Activated CD4-positive, alpha-beta T cell treated with anti-CD3 and anti-CD28 coated beads, Interleukin-2, amount 10 ng/mL, durations not matched to agents 24 days and 14 days (primary cell): ENCODE data around the gene ADAMTS9. TPM values are rescaled to one million over a fixed set of nuclear protein-coding genes. Genes with fewer than 3 reads are reported as not detected.

Source experiments
- DNase-seq: peaks from one replicate; pipeline ENCODE4 v3.0.0; 2022
- H3K27ac Mint-ChIP-seq: one replicate; pipeline ENCODE4 v1.8.0; 2022; ENCODE audit warnings: mild to moderate bottlenecking, mixed read lengths
- H3K27me3 Mint-ChIP-seq: one replicate; pipeline ENCODE4 v1.8.0; 2022; ENCODE audit warnings: mixed read lengths
- H3K36me3 Mint-ChIP-seq: one replicate; pipeline ENCODE4 v1.8.0; 2022; ENCODE audit warnings: low read depth, mild to moderate bottlenecking, mixed read lengths
- H3K4me1 Mint-ChIP-seq: one replicate; pipeline ENCODE4 v1.8.0; 2021; ENCODE audit warnings: mixed read lengths
- H3K4me3 Mint-ChIP-seq: one replicate; pipeline ENCODE4 v1.8.0; 2022; ENCODE audit warnings: mild to moderate bottlenecking, moderate library complexity, mixed read lengths
- H3K9me3 Mint-ChIP-seq: one replicate; pipeline ENCODE4 v1.8.0; 2021; ENCODE audit warnings: mixed read lengths
- intact Hi-C: fragments of 100-400 bp; cut with micrococcal nuclease; formaldehyde crosslinking; loops from one replicate; pipeline ENCODE4 v1.15.1; 2023
- total RNA-seq: library from RNA; stranded (reverse); gene quantifications from 2 replicates; pipeline ENCODE4 v1.2.3, GENCODE V29; 2022

Gene ADAMTS9, protein sequence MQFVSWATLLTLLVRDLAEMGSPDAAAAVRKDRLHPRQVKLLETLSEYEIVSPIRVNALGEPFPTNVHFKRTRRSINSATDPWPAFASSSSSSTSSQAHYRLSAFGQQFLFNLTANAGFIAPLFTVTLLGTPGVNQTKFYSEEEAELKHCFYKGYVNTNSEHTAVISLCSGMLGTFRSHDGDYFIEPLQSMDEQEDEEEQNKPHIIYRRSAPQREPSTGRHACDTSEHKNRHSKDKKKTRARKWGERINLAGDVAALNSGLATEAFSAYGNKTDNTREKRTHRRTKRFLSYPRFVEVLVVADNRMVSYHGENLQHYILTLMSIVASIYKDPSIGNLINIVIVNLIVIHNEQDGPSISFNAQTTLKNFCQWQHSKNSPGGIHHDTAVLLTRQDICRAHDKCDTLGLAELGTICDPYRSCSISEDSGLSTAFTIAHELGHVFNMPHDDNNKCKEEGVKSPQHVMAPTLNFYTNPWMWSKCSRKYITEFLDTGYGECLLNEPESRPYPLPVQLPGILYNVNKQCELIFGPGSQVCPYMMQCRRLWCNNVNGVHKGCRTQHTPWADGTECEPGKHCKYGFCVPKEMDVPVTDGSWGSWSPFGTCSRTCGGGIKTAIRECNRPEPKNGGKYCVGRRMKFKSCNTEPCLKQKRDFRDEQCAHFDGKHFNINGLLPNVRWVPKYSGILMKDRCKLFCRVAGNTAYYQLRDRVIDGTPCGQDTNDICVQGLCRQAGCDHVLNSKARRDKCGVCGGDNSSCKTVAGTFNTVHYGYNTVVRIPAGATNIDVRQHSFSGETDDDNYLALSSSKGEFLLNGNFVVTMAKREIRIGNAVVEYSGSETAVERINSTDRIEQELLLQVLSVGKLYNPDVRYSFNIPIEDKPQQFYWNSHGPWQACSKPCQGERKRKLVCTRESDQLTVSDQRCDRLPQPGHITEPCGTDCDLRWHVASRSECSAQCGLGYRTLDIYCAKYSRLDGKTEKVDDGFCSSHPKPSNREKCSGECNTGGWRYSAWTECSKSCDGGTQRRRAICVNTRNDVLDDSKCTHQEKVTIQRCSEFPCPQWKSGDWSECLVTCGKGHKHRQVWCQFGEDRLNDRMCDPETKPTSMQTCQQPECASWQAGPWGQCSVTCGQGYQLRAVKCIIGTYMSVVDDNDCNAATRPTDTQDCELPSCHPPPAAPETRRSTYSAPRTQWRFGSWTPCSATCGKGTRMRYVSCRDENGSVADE (N-terminal part only)
- not detected in 2 replicates for total RNA-seq

DNA sequence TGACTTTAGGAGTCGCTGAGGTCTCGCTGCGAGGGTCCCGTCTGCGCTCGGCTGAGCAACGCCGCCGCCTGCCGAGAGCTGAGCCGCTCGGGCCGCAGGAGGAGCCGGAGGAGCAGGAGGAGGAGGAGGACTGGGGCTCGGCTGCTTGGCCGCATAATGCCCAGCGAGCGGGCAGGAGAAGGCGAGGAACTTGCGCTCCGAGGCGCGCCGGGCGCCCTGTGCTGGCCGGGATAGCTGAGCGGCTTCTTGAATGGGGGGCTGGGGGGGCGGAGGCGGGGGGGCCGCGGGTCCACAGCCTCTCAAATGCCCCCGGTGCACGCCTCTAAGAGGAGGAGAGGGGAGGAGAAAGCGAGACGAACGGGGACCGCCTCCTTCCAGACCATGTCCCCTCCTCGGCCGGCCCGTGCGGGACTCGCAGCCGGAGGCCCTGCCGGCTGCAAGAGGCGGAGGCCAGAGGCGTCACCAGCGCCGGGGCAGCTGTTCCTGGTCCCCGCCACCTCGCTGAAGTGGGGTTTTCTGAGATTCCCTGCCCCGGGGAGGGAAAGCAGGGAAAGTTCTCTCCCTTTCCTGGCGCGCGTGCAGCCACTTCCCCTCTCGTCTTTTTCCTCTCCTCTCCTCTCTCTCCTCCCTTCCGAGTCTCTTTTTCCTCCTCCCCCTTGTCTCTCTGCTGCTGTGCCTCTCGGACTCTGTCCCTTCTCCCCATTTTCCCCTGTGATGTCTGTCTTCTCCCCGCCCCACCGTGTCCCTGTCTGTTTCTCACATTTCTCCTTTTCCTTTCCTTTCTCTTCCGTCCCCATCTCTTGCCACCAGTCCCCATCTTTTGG is at the start of gene ADAMTS9:
ADAMTS9 (minus strand) TSS at position 220 of the 824 bp plus-strand sequence. CDS start 343 bp downstream, outside the sequence.
- Mint-ChIP-seq H3K27me3 (peaks cover 45% of the 10 kb centered on the region), H3K4me3 (no peak within 1 kb of the TSS), H3K36me3 (no peaks in the 10 kb centered on the region), H3K4me1 (peaks cover 6% of the 10 kb centered on the region), H3K27ac (no peak within 1 kb of the TSS), H3K9me3 (no peaks in the 10 kb centered on the region)
- intact Hi-C loops, result no loop called here
- DNase-seq, result no peak

DNA sequence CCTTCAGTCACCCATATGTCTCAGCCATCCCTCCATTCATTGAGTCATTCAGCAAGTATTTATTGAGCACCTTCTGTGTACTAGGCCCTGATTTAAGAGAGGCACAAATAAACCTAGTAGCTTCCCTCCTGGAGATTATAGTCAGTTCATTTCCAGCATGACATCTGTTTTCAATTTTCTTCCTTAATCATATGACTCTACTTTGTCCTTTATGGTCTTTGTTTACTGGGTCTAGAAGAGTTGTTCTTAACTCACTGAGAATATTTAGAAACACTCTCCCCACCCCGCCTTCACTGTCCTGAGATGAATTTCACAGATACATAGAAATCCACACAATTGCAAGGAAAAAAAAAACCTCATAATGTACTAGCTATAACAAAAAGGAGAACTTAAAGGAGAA is 44.8 kb upstream of the ADAMTS9 start:
- no peaks in the 10 kb centered on the region for H3K4me1 Mint-ChIP-seq
- intact Hi-C loops, result no loop called here
- no peak overlapping the region for H3K27ac Mint-ChIP-seq
- DNase-seq, result no peak
- H3K27me3 Mint-ChIP-seq, result no peaks in the 10 kb centered on the region
- no peaks in the 10 kb centered on the region for H3K36me3 Mint-ChIP-seq
- no peak overlapping the region for H3K4me3 Mint-ChIP-seq
- H3K9me3 Mint-ChIP-seq, result peaks cover 9% of the 10 kb centered on the region

DNA sequence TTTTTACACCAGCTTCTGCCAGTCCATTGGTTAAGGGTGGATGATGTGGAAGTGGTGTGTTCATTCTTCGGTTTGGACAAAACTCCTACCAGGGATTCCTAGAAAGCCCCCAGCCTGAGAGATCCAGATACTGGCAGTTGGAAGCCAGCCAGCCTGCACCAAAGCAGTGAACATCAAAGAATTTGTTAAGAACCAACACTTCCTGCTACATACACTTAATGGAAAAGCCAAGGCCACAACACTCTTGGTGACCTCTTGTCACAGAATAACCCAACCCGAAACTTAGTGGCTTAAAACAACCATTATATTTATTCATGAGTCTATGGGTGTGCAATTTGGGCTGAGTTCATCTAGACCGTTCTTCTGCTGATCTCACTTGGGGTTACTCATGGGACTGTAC is 42.9 kb upstream of the ADAMTS9 start:
- no peaks in the 10 kb centered on the region for H3K36me3 Mint-ChIP-seq
- H3K9me3 Mint-ChIP-seq, result peaks cover 5% of the 10 kb centered on the region
- no peak overlapping the region for H3K4me3 Mint-ChIP-seq
- H3K27me3 Mint-ChIP-seq, result no peaks in the 10 kb centered on the region
- no peak overlapping the region for H3K27ac Mint-ChIP-seq
- DNase-seq, result no peak
- no peaks in the 10 kb centered on the region for H3K4me1 Mint-ChIP-seq
- intact Hi-C loops, result no loop called here

DNA sequence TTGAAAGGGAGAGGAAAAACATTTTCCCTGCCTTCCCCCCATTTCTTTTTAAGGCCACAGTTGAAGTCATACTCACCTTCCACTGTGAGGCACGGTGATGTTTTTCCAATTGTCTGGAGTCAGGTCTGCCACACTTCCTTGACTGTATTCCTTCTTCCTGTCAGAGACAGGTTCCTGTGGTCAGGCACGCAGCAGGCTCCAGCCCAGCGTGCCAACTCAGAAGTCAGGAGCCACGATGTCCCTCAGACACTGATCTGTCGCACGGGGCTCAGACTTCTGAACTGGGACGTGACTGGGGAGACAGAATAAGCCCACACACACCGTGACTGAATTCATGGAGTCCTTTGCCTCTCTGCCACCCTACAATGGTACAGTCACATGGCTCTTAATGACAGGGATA is 41.2 kb upstream of the ADAMTS9 start:
- DNase-seq, result no peak
- Mint-ChIP-seq H3K9me3 (peaks cover 5% of the 10 kb centered on the region), H3K4me3 (no peak overlapping the region), H3K27me3 (no peaks in the 10 kb centered on the region), H3K27ac (no peak overlapping the region), H3K4me1 (no peaks in the 10 kb centered on the region), H3K36me3 (no peaks in the 10 kb centered on the region)
- intact Hi-C loops, result no loop called here

DNA sequence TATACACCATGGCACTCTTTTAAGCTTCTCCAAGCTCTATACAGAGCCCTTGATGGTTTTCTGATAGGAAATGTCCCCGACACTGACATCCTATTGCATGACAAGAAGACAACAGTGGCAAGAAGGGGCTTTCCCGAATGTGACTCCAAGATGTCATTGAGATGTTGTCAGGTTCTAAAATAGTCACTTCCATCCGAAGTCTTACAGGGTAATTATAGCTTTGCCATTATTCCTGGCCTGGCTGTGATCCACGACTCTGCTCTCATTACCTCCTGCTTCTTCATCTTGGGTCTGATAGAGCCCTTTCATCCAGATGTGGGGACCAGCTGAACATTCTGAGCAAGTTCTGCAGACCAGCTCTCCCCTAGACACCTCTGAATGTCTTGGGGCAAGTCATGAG is 40.6 kb upstream of the ADAMTS9 start:
- H3K36me3 Mint-ChIP-seq, result no peaks in the 10 kb centered on the region
- no peak overlapping the region for H3K27ac Mint-ChIP-seq
- no peak overlapping the region for H3K4me3 Mint-ChIP-seq
- peaks cover 5% of the 10 kb centered on the region for H3K9me3 Mint-ChIP-seq
- H3K27me3 Mint-ChIP-seq, result no peaks in the 10 kb centered on the region
- intact Hi-C loops, result no loop called here
- no peaks in the 10 kb centered on the region for H3K4me1 Mint-ChIP-seq
- no peak for DNase-seq

DNA sequence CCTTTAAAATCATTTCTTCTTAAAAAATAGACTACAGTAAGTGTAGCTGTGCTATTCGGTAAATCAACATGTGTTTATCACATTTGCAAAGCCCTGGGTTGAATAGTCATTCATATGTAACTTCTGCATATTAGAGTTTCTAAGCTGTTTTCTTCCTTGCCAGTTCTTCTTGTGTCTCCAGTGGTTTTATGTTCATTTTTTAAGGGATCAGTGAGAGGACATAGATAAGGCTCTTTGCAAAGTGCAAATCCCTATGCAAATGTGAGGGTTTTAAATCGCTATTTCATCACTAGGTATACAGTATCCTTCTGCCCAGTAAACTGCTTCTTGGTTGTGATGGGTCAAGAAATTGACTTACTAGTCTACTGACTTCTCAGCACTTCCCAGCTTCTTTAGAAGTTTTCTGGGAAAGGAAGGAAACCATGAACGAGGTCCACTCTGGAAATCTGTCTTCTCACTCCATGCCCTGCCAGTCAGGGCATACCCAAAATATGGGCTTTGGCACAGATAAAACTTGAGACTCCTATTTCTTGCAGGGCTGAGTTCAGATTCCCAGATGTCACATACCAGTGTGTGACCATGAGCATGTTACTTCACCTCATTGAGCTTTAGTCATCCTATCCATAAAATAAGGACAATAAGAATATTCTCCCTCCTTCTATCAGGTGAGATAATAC is 38.8 kb upstream of the ADAMTS9 start:
- H3K27ac Mint-ChIP-seq, result no peak overlapping the region
- intact Hi-C loops, result no loop called here
- H3K4me1 Mint-ChIP-seq, result no peaks in the 10 kb centered on the region
- no peaks in the 10 kb centered on the region for H3K36me3 Mint-ChIP-seq
- H3K27me3 Mint-ChIP-seq, result no peaks in the 10 kb centered on the region
- no peak overlapping the region for H3K4me3 Mint-ChIP-seq
- DNase-seq, result no peak
- peaks cover 1% of the 10 kb centered on the region for H3K9me3 Mint-ChIP-seq

DNA sequence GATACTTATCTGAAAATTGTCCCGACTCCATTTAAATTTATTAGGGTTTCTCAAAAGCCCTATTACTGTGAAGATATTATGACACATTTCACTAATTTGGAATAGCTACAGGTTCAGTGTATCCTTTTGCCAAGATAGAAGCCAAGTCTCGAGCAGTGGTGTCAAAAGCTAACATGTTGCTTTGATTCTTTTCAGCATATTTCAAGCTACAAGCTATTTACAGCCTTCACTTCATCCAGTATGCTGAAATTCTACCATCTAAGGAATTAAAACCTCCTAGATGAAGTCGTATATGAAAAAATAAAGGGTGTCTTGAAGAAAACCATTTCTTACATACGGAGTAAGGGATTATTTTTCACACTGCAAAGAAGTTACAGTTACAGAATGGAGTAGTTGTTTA is 31.2 kb upstream of the ADAMTS9 start:
- Mint-ChIP-seq H3K27me3 (no peaks in the 10 kb centered on the region), H3K9me3 (no peaks in the 10 kb centered on the region), H3K4me1 (no peaks in the 10 kb centered on the region), H3K4me3 (no peak overlapping the region), H3K27ac (no peak overlapping the region), H3K36me3 (no peaks in the 10 kb centered on the region)
- DNase-seq, result no peak
- intact Hi-C loops, result no loop called here

DNA sequence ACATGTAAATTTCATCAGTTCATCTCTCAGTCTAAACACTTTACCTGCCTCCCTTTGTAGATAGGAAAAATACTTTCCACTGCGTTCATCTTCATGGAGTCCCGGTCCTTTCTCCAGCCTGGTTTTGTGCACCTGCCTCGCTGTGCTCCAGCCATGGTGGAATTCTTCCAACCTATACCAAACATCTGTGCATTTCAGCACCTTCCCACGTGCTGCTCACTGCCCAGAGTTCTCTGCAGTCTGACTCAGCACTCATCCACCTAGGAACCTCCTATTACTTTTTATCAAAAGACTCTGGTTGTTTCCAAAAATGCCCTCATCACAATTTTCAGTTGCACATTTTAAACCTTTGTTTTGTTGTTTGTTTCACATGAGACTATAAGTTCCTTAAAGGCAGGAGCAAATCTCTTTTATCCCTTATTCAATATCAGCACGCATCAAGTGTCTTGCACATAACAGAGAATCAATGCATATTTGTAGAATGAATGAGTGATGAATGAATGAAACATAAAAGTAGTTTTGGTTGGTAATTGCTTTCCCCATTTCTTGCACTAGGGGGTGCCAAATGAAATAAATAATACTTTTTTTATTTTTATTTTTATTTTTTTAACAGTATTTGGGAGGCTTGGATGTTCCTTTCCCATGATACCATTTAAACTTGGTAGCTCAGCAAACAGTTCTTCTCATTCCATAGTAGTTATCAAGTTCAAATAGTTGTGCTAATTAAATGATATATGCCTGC is 30.2 kb upstream of the ADAMTS9 start:
- Mint-ChIP-seq H3K36me3 (no peaks in the 10 kb centered on the region), H3K4me3 (no peak overlapping the region), H3K4me1 (no peaks in the 10 kb centered on the region), H3K9me3 (peaks cover 4% of the 10 kb centered on the region), H3K27me3 (no peaks in the 10 kb centered on the region), H3K27ac (no peak overlapping the region)
- no peak for DNase-seq
- intact Hi-C loops, result no loop called here

DNA sequence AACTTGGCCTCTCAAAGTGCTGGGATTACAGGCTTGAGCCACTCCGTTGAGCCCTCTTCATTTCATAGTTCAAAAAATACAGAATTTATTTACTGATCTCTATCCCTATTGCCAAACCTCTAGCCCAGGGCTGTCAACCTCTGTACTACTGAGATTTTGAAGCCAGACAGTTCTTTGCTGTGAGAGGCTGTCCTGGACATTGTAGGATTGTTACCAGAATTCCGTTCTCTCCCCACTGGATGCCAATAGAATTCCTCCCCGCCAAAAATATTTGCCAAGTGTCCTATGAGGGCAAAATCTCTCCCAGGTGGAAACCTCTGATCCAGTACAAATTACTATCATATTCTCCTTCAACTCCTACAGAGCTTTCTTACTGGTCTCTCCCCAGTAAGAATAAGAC is 29.6 kb upstream of the ADAMTS9 start:
- intact Hi-C loops, result no loop called here
- DNase-seq, result no peak
- Mint-ChIP-seq H3K9me3 (peaks cover 4% of the 10 kb centered on the region), H3K4me3 (no peak overlapping the region), H3K27me3 (no peaks in the 10 kb centered on the region), H3K4me1 (no peaks in the 10 kb centered on the region), H3K27ac (no peak overlapping the region), H3K36me3 (no peaks in the 10 kb centered on the region)

DNA sequence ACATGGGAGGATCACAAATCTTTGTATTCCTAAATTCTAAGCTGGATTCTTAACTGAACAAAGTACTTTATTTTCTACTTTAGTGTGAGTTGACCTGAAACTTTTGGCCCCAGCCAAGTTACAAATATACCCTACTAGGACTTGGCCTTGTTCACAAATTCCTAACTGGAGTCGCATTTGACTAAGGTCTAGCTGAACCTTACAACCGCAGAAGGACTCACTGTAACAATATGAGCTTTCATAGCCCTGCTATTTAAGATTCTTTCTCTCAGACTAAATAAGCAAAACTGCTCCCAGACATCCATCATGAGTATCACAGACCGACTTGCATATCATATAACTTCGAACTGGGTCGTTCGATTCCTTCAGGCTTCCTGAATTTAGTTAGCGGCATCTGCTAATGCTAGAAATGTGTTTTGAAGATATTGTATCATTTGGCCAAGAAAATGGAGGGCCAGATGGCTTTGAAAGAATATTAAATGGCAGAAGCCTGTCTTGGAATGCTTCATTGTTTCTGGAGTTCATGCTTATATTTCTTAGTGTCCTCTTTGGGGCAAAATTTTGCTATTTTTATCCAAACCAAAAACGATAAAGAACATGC is 28.4 kb upstream of the ADAMTS9 start:
- Mint-ChIP-seq H3K4me1 (no peaks in the 10 kb centered on the region), H3K36me3 (no peaks in the 10 kb centered on the region), H3K9me3 (peaks cover 4% of the 10 kb centered on the region), H3K27ac (no peak overlapping the region), H3K4me3 (no peak overlapping the region), H3K27me3 (no peaks in the 10 kb centered on the region)
- no peak for DNase-seq
- intact Hi-C loops, result no loop called here

DNA sequence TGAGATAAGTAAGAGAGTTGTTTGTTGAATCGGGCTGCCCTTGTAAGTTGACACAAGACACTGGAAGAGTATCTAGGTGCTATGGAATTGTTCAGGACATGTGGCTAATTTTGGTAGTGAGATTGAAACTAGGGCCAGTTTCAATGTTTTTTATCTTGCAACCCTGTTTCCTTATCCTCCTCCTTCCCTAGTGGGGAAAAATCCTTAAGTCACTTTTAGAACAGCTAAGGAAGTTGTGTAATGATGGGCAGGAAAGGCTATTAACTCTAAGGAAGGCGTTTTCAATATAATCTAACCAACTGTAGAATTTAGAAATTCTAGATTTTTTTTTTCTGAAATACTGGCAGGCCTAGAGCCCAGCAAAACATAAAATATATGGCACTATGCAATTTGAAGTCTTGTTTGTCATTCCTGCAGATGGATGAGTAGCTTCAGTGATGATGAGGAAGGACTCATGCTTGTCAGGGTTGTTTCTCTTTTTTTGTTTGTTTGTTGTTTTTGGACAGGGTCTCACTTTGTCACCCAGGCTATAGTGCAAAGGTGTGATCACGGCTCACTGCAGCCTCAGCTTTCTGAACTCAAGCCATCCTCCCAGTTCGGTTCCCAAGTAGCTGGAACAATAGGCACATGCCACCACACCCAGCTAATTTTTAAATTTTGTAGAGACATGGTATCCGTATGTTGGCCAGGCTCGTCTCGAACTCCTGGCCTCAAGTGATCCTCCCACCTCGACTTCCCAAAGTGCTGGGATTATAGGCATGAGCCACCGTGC is 27.6 kb upstream of the ADAMTS9 start:
- peaks cover 4% of the 10 kb centered on the region for H3K9me3 Mint-ChIP-seq
- H3K27me3 Mint-ChIP-seq, result no peaks in the 10 kb centered on the region
- H3K36me3 Mint-ChIP-seq, result no peaks in the 10 kb centered on the region
- no peak overlapping the region for H3K27ac Mint-ChIP-seq
- H3K4me3 Mint-ChIP-seq, result no peak overlapping the region
- H3K4me1 Mint-ChIP-seq, result no peaks in the 10 kb centered on the region
- no peak for DNase-seq
- intact Hi-C loops, result no loop called here
